Peyer's patch (tissue), 4 donors: ENCODE measurements around the gene MRPL49. TPM values are rescaled to one million over a fixed set of nuclear protein-coding genes. Genes with fewer than 3 reads are reported as not detected.
A peak's percentile ranks its signal among the peaks of the same experiment; 100 is the strongest.
"Not testable (repeated sequence)": the region's sequence is repeated elsewhere in the genome, so short reads cannot be mapped to it uniquely, and the experiment has no call there.

Experiments used
- DNase-seq, 3 donors: peaks; one replicate each; pipeline ENCODE4 v3.0.0-alpha.2; 2017 to 2019
- H3K27ac ChIP-seq, 4 donors: fragments of 200-600 bp; sonication (generic); one replicate each; pipeline ENCODE4 v1.5.1; 2016 to 2019
- H3K27me3 ChIP-seq, 2 donors: fragments of 200-600 bp; sonication (generic); one replicate each; pipeline ENCODE4 v1.5.1; 2019
- H3K36me3 ChIP-seq, 3 donors: fragments of 200-600 bp; sonication (generic); one replicate each; pipeline ENCODE4 v1.5.1; 2016 to 2019
- H3K4me1 ChIP-seq, 4 donors: fragments of 200-600 bp; sonication (generic); one replicate each; pipeline ENCODE4 v1.5.1; 2016 to 2019
- H3K4me3 ChIP-seq, 4 donors: fragments of 200-600 bp; sonication (generic); 1 replicate in 3 of 4; 2 replicates in 1 of 4; pipeline ENCODE4 v1.5.1; 2016 to 2019; ENCODE audit warnings: mild to moderate bottlenecking in 1 of 4
- H3K9me3 ChIP-seq, 4 donors: fragments of 200-600 bp; sonication (generic); one replicate each; pipeline ENCODE4 v1.5.1; 2016 to 2019; ENCODE audit warnings: mild to moderate bottlenecking in 1 of 4
- POLR2A ChIP-seq, 2 donors: fragments of 450-650 bp; IDR thresholded peaks; one replicate each; pipeline ENCODE4 v1.5.1; 2017; ENCODE audit warnings: antibody characterized with exemption in 2 of 2, mild to moderate bottlenecking in 2 of 2, moderate library complexity in 2 of 2
- total RNA-seq, 4 donors: library from RNA; depleted of rRNA; stranded (reverse); fragments of >200 nt; gene quantifications; one replicate each; pipeline ENCODE4 v1.1.0, GENCODE V29; 2016
- TF ChIP-seq, protein P1 (sequence below), 6 experiments: fragments of 450-650 bp in 4 of 6; fragments of 200-600 bp in 2 of 6; sonication (generic) in 1 of 6; IDR thresholded peaks; one replicate each; pipeline ENCODE4 v1.5.1; 2017 to 2019; ENCODE audit warnings: antibody characterized with exemption in 6 of 6, mild to moderate bottlenecking in 3 of 6, moderate library complexity in 1 of 6

The MRPL49 gene
- total RNA-seq, 4 donors from 2014 or later, result 36.2 to 50.3 (median 45.7) TPM

DNA sequence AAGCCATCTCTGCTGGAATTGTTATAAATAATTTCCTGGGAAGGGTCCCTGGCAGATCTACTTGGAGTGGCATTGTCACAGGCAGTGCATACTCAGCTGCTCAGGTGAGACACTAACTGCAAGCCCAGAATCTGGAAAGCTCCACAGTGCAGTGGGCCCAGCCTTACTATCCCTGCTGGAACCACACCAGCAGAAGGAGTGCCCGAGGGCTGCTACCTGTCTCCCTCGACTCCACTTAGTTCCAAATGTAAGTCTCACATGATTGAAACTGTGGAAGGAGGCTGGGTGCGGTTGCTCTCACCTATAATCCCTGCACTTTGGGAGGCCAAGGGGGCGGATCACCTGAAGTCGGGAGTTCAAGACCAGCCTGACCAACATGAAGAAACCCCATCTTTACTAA, 26.5 kb downstream of the MRPL49 start:
- Histone ChIP-seq H3K36me3 (no peaks in the 10 kb centered on the region), H3K27ac (no peak overlapping the region), H3K4me1 (peaks cover 0 to 10% (median 0%) of the 10 kb centered on the region in 4 donors), H3K4me3 (no peak overlapping the region), H3K9me3 (no peaks in the 10 kb centered on the region), H3K27me3 (no peaks in the 10 kb centered on the region)
- no peak for TF ChIP-seq POLR2A (IDR thresholded peaks at IDR 0.05)
- TF ChIP-seq, protein P1, sequence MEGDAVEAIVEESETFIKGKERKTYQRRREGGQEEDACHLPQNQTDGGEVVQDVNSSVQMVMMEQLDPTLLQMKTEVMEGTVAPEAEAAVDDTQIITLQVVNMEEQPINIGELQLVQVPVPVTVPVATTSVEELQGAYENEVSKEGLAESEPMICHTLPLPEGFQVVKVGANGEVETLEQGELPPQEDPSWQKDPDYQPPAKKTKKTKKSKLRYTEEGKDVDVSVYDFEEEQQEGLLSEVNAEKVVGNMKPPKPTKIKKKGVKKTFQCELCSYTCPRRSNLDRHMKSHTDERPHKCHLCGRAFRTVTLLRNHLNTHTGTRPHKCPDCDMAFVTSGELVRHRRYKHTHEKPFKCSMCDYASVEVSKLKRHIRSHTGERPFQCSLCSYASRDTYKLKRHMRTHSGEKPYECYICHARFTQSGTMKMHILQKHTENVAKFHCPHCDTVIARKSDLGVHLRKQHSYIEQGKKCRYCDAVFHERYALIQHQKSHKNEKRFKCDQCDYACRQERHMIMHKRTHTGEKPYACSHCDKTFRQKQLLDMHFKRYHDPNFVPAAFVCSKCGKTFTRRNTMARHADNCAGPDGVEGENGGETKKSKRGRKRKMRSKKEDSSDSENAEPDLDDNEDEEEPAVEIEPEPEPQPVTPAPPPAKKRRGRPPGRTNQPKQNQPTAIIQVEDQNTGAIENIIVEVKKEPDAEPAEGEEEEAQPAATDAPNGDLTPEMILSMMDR (IDR thresholded peaks at IDR 0.05), result no peak
- DNase-seq, result no peak

DNA sequence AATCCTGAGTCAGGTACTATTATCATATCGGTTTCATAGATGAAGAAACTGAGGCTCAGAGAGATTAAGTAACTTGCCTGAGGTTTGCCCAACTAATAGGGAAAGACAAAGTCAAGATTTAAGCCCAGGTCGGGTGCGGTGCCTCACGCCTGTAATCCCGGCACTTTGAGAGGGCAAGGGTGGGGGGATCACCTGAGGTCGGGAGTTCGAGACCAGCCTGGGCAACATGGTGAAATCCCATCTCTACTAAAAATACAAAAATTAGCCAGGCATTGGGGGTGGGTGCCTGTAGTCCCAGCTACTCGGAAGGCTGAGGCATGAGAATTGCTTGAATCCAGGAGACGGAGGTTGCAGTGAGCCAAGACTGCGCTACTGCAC, 28.0 kb downstream of the MRPL49 start:
- DNase-seq, H3K4me3 ChIP-seq, H3K36me3 ChIP-seq, H3K27me3 ChIP-seq, H3K9me3 ChIP-seq: not testable (repeated sequence)
- Histone ChIP-seq H3K4me1 (peaks cover 0 to 10% (median 0%) of the 10 kb centered on the region in 4 donors), H3K27ac (peak overlapping the region in 3 of 4 donors; percentile 32 to 76 (median 74))

DNA sequence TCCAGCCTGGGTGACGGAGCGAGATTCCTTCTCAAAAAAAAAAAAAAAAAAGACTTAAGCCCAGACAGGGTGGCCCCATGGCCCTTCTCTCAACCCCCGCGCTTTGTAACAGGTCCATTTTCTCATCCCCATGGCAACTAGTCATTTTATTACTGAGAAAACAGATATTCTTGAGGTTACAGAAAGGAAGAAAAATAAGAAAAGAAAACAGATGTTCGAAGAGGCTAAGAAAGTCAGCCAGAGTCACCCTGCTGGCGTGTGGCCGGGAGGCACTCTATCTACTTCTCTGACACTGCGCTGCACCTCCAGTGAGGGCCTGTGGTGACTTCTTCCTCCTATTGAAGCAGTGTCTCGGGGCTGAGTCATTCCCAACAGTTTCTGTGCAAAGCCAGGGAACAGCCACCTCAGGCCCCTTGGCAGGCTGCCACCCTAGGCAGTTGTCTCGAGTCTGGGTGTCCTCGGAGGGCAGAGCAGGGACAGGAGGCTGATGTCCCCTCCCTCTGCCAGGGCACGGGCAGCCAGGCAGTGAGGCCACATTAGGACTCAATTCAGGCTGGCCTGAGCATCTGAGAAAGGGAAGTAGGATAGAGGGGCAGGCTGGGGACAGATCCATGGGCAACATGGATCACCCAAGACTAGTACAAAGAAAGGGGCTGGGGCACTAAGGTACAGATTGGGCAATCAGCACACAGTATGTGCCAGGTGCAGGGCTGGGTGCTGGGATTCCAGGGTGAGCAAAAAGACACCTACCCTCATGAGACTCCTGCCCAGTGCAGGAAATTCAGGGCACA, 28.6 kb downstream of the MRPL49 start:
- TF ChIP-seq, protein P1 (IDR thresholded peaks at IDR 0.05), result peak in 1 of 6 experiments; percentile 8
- peak in 1 of 2 donors; percentile 46 for TF ChIP-seq POLR2A (IDR thresholded peaks at IDR 0.05)
- Histone ChIP-seq H3K36me3 (no peaks in the 10 kb centered on the region), H3K4me3 (no peak overlapping the region), H3K27me3 (no peaks in the 10 kb centered on the region), H3K27ac (peak overlapping the region in 3 of 4 donors; percentile 32 to 76 (median 74)), H3K4me1 (peaks cover 0 to 10% (median 0%) of the 10 kb centered on the region in 4 donors), H3K9me3 (no peaks in the 10 kb centered on the region)
- DNase-seq, result peak; percentile 44 to 93 (median 85)

DNA sequence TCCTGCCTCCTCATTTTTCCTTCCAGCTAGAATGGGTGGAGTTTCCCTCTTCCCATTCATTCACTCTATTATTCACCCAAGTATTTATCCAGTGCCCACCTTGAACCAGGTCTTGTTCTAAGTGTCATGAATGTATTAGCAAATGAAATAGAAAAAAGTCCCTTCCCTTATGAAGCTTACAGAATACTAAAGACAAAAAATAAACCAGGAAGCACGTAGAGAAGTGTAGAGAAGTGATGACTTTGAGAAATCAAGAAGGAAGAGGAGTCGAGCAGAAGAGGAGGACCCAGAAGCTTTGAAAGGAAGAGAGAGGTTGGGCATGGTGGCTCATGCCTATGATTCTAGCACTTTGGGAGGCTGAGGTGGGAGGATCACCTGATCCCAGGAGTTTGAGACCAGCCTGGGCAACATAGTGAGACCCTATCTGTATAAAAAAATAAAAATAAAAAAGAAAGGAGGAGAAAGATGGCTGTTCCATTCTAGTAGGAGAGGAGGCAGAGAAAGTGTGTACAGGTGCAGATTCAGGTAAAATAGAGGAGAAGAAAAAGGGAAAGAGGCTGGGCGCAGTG, 29.3 kb downstream of the MRPL49 start:
- Histone ChIP-seq H3K4me3 (no peak overlapping the region), H3K27me3 (no peaks in the 10 kb centered on the region), H3K27ac (peak overlapping the region in 3 of 4 donors; percentile 32 to 76 (median 74)), H3K36me3 (no peaks in the 10 kb centered on the region), H3K9me3 (no peaks in the 10 kb centered on the region), H3K4me1 (peaks cover 0 to 10% (median 0%) of the 10 kb centered on the region in 4 donors)
- peak in 1 of 3 donors; percentile 19 for DNase-seq
- TF ChIP-seq, protein P1 (IDR thresholded peaks at IDR 0.05), result no peak
- no peak for TF ChIP-seq POLR2A (IDR thresholded peaks at IDR 0.05)

DNA sequence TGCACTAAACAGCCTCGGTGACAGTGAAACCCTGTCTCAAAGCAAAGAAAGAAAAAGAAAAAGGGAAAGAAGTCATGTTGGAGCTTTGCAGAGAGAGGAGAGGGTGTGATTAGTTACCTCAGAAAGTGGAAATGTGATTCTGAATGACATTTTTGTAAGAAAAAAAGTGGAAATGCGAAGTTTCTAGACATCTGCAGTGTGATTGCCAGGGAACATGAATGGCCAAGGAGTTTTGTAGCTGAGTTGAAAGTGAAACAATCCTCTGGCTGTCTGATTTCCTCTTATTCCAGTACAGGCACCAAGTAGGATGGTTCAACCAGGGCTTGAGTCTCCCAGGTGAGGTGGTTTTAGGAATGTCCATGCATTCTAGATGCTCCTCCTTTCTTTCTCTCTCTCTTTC, 30.0 kb downstream of the MRPL49 start:
- DNase-seq, result no peak
- Histone ChIP-seq H3K27me3 (no peaks in the 10 kb centered on the region), H3K4me3 (no peak overlapping the region), H3K36me3 (no peaks in the 10 kb centered on the region), H3K27ac (no peak overlapping the region), H3K4me1 (peaks cover 0 to 10% (median 0%) of the 10 kb centered on the region in 4 donors), H3K9me3 (no peaks in the 10 kb centered on the region)
- no peak for TF ChIP-seq POLR2A (IDR thresholded peaks at IDR 0.05)
- TF ChIP-seq, protein P1 (IDR thresholded peaks at IDR 0.05), result no peak

DNA sequence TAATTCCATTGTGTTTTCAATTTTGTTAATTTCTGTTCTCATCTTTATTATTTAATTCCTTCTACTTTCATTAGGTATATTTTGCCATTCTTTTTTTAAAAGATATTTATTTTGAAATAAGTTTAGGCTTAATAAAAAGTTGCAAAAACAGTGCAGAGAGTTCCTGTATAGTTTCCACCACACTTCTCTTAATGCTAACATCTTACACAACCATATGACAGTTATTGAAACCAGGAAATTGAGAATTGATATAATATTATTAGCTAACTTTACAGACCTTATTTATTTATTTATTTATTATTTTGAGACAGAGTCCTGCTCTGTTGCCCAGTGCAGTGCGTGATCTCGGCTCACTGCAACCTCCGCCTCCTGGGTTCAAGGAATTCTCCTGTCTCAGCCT, 34.1 kb downstream of the MRPL49 start:
- H3K4me1 ChIP-seq, result no peaks in the 10 kb centered on the region
- H3K36me3 ChIP-seq, result no peaks in the 10 kb centered on the region
- H3K4me3 ChIP-seq, result no peak overlapping the region
- H3K27ac ChIP-seq, result no peak overlapping the region
- H3K27me3 ChIP-seq, result no peaks in the 10 kb centered on the region
- DNase-seq, result no peak
- H3K9me3 ChIP-seq, result no peaks in the 10 kb centered on the region
- TF ChIP-seq POLR2A (IDR thresholded peaks at IDR 0.05), result no peak
- TF ChIP-seq, protein P1 (IDR thresholded peaks at IDR 0.05), result no peak
